Fibroblast of skin of left quadriceps (primary cell): Measurements from ENCODE around the gene KRTAP12-4.
"Not testable (repeated sequence)": the region's sequence is repeated elsewhere in the genome, so short reads cannot be mapped to it uniquely, and the experiment has no call there.

ENCODE experiments used
- DNase-seq, 2 experiments: peaks; one replicate each; pipeline ENCODE4 v3.0.0-alpha.2; 2013; ENCODE audit warnings: low read depth in 2 of 2

Gene KRTAP12-4

GRCh38 chr21:44611551-44611950, 42.9 kb downstream of the KRTAP12-4 start:
- DNase-seq: no peak

- not testable (repeated sequence) for DNase-seq
Observed at GRCh38 chr21:44610157-44610843, 44.2 kb downstream of the KRTAP12-4 start.

- no peak for DNase-seq
Observed at GRCh38 chr21:44609193-44609592, 45.3 kb downstream of the KRTAP12-4 start.

- no peak for DNase-seq
Observed at GRCh38 chr21:44606495-44606894, 48.0 kb downstream of the KRTAP12-4 start.
